ENCODE data around the gene TMEM38A.
"Not testable (repeated sequence)": the region's sequence is repeated elsewhere in the genome, so short reads cannot be mapped to it uniquely, and the experiment has no call there.

Gene TMEM38A

DNA sequence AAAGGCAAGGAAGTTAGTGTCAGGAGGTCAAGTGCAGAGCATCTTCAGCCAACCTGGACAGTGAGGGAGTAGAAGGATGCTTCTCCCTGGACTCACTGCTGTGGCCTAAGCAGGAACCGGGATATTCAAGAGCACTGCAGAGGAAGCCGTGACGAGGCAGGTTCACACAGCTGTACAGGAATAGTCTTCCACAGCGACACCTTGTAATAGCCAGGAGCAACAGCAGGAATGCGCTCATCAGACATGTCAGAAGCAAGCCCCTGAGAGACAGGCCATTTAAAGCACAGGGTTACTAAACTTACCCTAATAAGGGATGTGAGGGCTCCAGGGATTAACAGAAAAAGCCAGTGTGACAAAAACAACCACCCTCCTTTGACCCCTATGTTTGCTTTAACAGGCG lies 29.5 kb upstream of the TMEM38A start:
- in situ Hi-C loops (cut with HindIII; ENCODE audit: low sequenced_read_pairs): no loop called here

DNA sequence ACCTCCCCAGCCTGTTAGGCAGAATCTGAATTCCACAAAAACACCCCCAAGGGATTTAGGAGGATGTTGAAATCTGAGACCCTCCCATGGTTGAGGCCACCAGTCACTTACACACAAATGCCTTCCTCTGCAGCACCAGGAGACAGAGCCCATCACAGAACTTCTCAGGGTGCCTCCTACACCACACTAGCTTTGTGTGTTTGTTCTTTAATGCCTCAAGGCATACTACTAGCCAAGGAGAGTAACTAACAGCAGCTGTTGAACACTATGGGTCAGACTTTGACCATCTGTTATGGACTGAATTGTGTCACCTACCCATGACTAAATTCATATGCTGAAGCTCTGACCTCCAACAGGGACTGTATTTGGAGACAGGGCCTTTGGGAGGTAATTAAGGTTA lies 23.4 kb upstream of the TMEM38A start:
- in situ Hi-C loops (cut with HindIII; ENCODE audit: low sequenced_read_pairs): no loop called here

DNA sequence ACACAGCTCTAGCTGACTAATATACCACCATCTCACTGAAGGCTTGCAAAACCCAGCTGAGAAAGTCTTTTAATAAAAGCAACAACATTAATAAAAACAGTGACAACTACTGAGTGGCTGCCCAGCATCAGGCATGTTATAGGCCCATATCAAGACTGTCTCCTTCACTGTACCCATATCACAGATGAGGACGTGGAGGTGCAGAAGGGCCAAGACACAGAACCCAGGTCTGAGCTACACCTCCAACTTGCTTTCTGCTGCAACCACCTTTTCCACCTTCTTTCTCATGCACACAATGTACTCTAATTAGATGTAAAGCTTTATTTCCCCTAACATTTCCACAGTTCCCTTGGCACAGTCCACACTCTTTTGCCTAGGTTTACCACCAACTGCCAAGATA lies 22.3 kb upstream of the TMEM38A start:
- in situ Hi-C loops (cut with HindIII; ENCODE audit: low sequenced_read_pairs): no loop called here

DNA sequence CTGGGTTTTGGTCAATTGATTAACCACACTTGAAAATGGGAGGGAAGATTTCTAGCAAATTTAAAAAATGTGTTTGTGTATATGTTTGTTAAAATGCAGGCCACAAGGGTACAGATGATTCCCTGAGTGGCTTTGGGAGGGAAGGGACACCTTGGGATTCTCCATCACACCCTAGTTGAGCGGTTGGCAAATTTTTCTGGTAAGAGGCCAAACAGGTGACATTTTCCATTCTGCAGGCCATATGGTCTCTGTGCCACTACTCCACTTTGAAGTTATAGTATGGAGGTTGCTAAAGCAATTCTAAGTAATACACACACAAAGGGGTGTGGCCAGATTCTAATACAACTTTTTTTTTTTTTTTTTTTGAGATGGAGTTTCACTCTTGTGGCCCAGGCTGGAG lies 20.0 kb upstream of the TMEM38A start:
- in situ Hi-C loops (cut with HindIII; ENCODE audit: low sequenced_read_pairs): no loop called here

DNA sequence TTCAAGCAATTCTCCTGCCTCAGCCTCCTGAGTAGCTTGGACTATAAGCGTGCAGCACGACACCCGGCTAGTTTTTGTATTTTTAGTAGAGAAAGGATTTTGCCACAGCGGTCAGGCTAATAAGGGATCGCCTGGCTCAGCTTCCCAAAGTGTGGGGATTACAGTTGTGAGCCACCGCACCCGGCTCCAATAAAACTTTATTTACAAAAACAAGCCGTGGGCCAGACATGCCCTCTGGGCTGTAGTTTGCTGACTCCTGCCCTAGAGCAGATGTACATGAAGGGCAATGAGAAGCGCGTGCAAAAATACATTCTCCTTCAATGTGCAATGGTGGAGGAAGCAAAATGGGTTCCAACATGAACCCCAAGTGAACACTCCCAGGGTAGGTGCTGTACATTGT lies 19.2 kb upstream of the TMEM38A start:
- in situ Hi-C loops (cut with HindIII; ENCODE audit: low sequenced_read_pairs): no loop called here

DNA sequence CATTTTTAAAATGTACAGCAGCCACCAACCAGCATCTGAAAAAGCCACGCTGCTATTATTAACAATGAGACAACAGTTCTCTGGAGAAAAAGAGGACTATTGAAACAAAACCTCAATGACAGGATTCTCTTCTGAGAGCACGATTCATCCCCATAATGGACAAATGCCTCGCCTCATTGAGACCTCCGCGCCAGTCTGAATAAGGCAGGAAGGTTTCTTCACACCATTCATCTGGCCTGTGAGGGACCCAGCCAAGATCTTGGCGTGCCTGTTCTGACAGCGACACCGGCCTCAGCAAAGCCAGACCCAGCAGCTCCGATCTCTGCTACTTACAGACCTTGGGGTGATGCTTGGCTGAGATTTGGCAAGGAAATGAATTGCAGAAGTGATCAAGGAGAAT lies 15.8 kb upstream of the TMEM38A start:
- in situ Hi-C loops (cut with HindIII; ENCODE audit: low sequenced_read_pairs): no loop called here

DNA sequence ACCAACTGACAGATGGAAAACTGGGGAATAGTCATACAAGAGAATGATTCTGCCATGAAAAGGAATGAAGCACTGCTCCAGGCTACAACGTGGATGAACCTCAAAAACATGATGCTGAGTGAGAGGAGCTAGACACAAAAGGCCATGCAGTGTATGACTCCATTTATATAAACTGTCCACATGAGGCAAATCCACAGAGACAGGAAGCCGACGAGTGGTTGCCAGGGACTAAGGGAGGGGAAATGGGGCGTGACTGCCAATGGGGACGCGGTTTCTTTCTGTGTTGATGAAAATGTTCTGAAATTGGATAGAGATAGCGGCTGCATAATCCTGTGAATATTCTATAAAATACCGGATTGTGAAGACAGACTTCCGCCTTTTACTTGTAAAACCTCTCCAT lies 11.2 kb upstream of the TMEM38A start:
- in situ Hi-C loops (cut with HindIII; ENCODE audit: low sequenced_read_pairs): no loop called here

DNA sequence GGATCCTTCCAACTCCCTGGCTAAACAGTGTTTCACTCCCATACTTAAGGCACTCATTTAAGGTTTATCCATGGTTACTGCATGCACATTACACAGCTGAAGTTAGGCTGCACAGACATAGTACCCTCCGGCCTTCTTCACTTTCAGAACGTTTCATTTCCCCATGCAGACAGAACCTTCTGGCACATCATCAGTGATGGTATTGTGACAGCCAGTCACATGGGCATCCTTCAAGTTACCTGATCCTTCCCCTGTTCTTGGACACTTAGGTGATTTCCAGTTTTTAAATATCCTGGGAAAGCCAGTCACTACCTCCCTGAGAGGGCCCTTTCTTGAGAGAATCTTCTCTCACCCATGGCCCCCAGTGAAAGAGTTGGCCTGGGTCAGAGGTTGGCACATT lies 10.1 kb upstream of the TMEM38A start:
- in situ Hi-C loops (cut with HindIII; ENCODE audit: low sequenced_read_pairs): no loop called here

DNA sequence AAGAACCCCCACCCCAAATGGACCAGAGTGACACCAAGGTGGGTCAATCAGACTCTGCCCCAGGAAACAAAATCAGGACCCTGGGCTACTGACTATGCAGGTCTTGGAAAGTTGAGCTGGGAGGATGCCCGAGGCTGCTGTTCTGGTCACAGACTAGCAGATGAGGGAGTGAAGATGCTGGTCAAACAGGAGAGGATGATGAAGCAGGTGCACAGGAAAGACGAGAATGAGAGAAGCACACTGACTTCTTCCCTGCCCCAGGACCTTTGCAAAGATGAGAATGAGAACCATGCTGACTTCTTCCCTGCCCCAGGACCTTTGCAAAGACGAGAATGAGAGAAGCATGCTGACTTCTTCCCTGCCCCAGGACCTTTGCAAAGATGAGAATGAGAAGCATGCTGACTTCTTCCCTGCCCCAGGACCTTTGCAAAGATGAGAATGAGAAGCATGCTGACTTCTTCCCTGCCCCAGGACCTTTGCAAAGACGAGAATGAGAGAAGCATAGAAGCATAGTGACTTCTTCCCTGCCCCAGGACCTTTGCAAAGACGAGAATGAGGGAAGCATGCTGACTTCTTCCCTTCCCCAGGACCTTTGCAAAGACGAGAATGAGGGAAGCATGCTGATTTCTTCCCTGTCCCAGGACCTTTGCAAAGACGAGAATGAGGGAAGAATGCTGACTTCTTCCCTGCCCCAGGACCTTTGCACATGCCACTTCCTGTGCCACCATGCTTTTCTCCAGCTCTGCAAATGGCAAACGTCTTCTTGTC lies 9.3 kb upstream of the TMEM38A start:
- in situ Hi-C loops (cut with HindIII; ENCODE audit: low sequenced_read_pairs): not testable (repeated sequence)

DNA sequence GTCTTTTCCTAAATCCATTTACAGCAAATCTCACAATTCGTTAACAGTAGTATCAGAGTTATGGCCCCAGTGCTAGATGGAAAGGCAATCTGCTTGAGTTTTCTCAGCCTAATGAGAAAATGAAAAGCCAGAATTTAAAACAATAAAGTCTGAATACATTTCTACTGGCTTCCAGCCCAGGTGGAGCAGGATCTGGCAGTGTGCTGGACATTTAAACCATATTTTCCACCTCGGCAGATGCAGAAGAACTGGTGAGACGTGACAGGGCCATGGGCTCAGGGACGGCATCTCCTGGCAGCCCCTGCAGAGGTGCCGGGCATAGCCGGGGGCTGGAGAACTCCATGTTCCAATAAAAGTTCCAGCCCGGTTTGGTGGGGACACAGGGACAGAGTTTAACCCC lies 8.1 kb upstream of the TMEM38A start:
- in situ Hi-C loops (cut with HindIII; ENCODE audit: low sequenced_read_pairs): no loop called here

DNA sequence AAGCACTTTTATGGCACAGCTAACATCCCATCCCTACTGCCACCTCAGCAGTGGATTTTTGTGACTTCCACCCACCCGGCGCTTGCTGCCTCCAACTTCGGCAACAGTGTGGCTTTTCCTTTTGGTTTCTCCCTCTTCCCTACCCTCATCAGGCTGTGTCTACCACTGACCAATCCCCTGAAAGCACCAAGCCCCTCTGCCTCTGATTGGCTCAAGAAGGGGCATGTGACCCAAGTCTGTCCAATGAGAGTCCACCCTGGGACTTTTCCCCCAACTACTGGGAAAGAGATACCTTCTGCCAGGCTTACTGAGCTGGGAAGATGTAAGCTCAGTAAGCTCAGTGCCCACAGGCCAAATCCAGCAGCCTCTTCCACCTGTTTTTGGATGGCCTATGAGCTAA lies 6.8 kb upstream of the TMEM38A start:
- in situ Hi-C loops (cut with HindIII; ENCODE audit: low sequenced_read_pairs): no loop called here

DNA sequence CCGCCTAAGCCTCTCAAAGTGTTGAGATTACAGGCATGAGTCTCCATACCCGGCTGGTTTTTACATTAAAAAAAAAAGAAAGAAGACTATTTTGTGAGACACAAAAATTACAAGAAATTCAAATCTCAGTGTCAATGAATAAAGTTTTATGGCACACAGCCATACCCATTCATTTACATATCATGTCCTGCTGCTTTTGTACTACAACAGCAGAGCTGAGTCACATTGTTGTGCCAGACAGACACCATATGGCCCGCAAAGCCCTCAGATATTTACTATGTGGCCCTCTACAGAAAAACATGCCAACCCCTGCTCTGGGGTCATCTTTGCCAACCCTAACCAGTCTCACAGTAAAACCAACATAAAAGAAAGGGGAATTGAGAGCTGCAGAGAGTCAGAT lies 6.3 kb upstream of the TMEM38A start:
- in situ Hi-C loops (cut with HindIII; ENCODE audit: low sequenced_read_pairs): no loop called here

DNA sequence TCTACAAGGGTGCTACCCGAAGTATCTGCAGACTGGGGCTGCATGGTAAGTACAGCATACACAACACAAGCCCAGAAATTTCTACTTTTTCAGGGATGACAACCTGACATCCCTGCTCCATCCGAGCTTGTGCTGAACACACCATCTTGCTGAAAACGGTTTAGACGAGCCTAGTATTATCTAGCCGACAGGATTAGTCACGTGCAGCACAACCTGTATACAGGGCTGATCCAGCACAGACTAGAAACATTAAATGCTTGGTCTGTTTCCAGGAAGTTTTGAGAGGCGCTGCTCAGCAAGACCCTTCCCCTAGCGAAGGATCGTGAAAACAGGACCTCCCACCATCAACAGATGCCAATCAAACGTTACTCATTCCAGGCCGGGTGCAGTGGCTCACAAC lies 5.2 kb upstream of the TMEM38A start:
- in situ Hi-C loops (cut with HindIII; ENCODE audit: low sequenced_read_pairs): no loop called here

DNA sequence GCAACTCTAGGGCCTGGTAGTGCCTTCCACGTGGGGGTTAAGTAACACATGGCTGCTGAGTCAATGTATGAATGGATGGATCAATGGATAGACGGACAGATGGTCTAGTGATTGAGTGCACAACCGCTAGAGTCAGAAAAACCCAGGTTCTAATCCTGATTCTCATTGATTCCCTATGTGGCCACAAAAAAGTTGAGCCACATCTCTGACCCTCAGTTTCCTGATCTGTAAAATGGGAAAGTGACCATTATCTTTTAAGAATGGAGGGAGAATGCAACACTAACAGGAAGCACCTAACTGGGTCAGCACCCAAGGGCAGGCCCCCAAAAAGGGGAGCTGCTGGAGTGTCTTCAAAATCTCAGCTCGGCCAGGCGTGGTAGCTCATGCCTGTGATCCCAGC lies 3.6 kb upstream of the TMEM38A start:
- in situ Hi-C loops (cut with HindIII; ENCODE audit: low sequenced_read_pairs): no loop called here

DNA sequence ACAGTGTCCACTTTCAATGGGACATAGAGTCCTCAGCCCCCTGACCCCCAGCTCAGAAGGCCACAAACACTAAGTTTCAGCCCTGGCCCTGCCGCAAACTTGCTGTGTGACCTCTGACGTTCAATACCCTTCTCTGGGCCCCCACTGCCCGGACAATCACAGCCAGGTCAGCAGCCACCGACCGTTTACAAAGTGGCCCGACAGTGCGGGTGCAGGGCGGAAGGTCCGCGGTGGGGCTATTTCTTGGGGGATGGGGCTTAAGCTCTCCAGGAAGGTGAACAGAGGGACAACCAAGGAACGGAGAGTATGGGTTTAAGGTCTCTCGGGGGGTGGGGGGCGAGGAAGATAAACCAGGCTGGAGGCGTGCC lies 1.5 kb upstream of the TMEM38A start:
- in situ Hi-C loops (cut with HindIII; ENCODE audit: low sequenced_read_pairs): no loop called here

DNA sequence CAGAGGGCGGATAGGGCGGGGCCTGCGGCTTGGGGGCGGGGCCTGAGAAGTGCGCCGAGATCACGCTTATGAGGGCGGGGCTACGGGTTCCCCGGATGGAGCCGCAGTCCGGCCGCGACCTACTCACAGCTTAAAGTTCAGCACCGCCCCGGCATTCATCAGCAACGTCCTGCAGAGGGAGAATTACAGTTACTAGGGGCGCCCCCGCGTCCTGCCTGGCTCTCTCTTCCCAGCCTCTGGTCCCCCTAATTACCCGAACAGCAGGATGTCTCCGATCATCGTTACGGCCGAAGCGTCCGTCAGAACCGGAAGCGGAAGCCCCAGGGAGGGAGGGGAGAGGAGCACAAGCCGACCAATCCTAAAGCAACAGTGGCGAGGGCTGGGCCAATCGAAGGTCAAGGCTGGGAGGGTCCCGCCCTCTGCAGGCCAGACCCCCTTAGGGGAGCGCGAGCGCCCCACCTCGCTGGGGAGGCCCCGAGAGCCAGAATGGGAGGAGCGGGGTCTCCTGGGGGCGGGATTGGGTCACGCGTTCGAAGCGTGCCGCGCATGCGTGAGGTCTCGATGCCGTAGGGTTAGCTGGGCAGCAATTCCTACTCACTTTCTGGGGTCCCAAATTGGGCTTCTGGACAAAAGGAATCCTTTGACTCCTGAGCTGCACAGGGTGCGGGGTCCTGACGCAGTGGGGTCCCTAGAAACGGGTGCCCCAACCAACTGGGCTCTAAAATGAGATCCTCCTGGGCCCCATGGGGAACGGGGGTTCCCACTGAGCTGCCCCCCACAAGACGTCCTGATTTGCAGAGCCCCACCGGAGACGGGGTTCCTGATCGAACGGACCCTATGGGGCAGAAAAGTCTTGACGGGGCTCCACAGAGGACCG lies 869 bp upstream of the TMEM38A start, which contains the start of gene SMIM7:
Gene SMIM7, minus strand, starts transcription at position 313 of the 877 bp plus-strand sequence. Its CDS starts 34 bp downstream, at position 279.
- in situ Hi-C loops (cut with HindIII; ENCODE audit: low sequenced_read_pairs): no loop called here

DNA sequence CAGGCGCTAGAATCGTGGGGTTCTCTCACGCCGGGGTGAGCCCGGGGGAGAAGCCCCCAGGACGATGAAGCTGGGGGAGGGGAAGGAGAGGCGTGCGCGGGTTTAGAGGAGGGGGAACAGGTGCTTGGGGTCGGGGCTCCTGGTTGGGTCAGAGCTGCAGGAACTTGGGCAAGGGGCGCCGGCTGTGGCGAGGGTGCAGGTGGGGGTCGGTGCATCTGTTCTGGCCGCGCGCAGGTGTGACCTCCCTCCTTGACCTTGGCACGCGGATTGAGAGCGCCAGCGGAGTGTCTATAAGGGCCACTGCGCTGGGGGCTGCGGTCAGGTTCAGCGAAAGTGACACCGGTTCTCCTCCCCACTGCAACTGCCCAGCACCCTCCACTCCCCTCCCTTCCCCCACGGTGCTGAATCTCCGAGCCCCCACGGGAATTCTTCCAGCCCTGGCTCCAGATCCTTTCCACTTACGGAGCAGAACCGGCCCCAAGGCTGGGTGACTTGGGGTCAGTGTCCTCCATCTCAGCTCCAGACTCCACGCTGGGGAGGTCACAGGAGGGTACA lies 618 bp downstream of the TMEM38A start:
- in situ Hi-C loops (cut with HindIII; ENCODE audit: low sequenced_read_pairs): no loop called here

DNA sequence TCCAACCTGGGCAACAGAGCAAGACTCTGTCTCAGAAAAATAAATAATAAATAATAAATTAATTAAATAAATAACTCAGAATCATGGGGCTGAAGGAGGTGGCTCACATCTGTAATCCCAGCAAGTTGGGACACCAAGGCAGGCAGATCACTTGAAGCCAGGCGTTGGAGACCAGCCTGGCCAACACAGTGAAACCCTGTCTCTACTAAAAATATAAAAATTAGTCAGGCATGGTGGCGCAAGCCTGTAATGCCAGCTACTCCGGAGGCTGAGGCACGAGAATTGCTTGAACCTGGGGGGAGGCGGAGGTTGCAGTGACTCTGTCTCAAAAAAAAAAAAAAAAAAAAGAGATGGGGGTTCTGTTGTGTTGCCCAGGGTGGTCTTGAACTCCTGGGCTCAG lies 7.2 kb downstream of the TMEM38A start:
- in situ Hi-C loops (cut with HindIII; ENCODE audit: low sequenced_read_pairs): no loop called here

DNA sequence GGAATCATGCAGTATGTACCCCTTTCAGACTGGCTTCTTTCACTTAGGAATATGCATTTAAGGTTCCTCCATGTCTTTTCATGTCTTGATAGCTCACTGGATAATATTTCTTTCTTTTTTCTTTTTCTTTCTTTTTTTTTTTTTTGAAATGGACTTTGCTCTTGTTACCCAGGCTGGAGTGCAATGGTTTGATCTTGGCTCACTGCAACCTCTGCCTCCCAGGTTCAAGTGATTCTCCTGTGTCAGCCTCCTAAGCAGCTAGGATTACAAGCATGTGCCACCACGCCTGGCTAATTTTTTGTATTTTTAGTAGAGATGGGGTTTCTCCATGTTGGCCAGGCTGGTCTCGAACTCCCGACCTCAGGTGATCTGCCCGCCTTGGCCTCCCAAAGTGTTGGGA lies 7.8 kb downstream of the TMEM38A start:
- in situ Hi-C loops (cut with HindIII; ENCODE audit: low sequenced_read_pairs): not testable (repeated sequence)

DNA sequence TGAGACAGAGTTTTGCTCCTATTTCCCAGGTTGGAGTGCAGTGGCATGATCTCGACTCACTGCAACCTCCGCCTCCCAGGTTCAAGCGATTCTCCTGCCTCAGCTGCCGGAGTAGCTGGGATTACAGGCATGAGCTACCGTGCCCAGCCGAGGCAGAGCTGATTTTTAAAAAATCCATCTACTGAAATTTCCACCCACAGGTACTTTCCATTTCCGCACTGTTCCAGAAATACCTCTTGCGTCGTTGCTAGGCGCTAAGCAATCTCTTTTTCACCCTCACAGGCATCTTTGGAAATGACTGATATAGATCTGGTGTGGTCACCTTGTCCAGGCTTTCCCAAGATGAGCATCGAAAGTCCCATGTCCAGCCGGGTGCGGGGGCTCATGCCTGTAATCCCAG lies 9.4 kb downstream of the TMEM38A start:
- in situ Hi-C loops (cut with HindIII; ENCODE audit: low sequenced_read_pairs): no loop called here

DNA sequence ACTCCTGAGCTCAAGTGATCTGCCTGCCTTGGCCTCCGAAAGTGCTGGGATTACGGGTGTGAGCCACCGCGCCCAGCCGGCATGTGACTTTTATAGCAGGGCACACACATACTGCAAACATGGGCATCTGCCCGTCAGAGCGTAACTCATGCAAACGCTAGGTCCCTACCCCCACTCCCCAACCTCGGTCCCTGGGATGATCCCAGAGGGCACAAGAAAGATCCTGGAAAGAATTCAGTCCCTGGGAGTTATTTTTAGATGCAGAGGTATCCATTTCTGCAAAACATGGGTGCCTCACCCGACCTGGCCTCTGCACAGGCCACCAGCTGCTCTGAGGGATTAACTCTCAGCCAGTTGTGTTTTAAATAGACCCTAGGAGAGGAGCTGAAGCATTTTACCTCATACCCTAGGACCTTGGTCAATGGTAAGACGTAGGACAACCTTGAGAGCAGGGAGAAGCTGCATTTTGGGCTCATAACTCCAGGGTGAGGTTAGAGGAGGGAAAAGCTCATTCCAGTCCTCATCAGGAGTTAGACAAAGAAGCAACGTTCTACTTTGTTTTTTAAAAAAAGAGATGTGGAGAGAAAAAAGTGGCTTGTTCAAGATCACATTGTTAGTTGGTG lies 10.8 kb downstream of the TMEM38A start:
- in situ Hi-C loops (cut with HindIII; ENCODE audit: low sequenced_read_pairs): no loop called here

DNA sequence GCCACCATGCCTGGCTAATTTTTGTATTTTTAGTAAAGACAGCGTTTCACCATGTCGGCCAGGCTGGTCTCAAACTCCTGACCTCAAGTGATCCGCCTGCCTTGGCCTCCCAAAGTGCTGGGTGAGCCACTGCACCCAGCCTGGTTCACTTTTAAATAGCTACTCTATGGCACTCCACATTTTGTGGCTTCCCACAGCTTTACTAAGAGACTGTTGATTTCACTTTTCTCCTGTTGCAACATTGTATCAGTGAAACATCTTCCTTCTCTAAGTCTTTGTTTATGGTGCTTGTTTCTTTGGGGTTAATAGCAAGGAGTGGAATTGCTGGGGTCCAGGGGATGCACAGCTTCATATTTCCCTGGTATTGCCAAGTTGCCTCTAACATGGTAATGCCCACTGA lies 12.3 kb downstream of the TMEM38A start:
- in situ Hi-C loops (cut with HindIII; ENCODE audit: low sequenced_read_pairs): no loop called here
